ENCODE measurements around the gene OSBPL2.

The OSBPL2 gene

GRCh38 chr20:62269378-62269777, 31.1 kb downstream of the OSBPL2 start:
- Histone ChIP-seq H3K4me3 (ENCODE audit: low read depth in 1 of 2, low read length in 2 of 2) (no peak overlapping the region), H3K27me3 (ENCODE audit: control insufficient read depth in 1 of 2, insufficient read depth in 2 of 2, low read length in 2 of 2) (no peaks in the 10 kb centered on the region), H3K36me3 (ENCODE audit: control insufficient read depth in 1 of 2, insufficient read depth in 2 of 2, low read length in 2 of 2) (peaks cover 49 to 80% of the 10 kb centered on the region in 2 donors), H3K9me3 (ENCODE audit: control insufficient read depth in 1 of 2, low read length in 2 of 2) (peaks cover 0 to 2% of the 10 kb centered on the region in 2 donors), H3K4me1 (ENCODE audit: control insufficient read depth in 1 of 2, insufficient read depth in 2 of 2, low read length in 2 of 2) (no peaks in the 10 kb centered on the region), H3K27ac (ENCODE audit: low read depth, low read length) (no peak overlapping the region), H3K9ac (ENCODE audit: low read depth in 1 of 2, low read length in 2 of 2) (no peak overlapping the region)

GRCh38 chr20:62269871-62270270, 31.6 kb downstream of the OSBPL2 start:
- Histone ChIP-seq H3K4me1 (ENCODE audit: control insufficient read depth in 1 of 2, insufficient read depth in 2 of 2, low read length in 2 of 2) (no peaks in the 10 kb centered on the region), H3K36me3 (ENCODE audit: control insufficient read depth in 1 of 2, insufficient read depth in 2 of 2, low read length in 2 of 2) (peaks cover 50 to 80% of the 10 kb centered on the region in 2 donors), H3K4me3 (ENCODE audit: low read depth in 1 of 2, low read length in 2 of 2) (no peak overlapping the region), H3K27ac (ENCODE audit: low read depth, low read length) (no peak overlapping the region), H3K27me3 (ENCODE audit: control insufficient read depth in 1 of 2, insufficient read depth in 2 of 2, low read length in 2 of 2) (no peaks in the 10 kb centered on the region), H3K9me3 (ENCODE audit: control insufficient read depth in 1 of 2, low read length in 2 of 2) (no peaks in the 10 kb centered on the region), H3K9ac (ENCODE audit: low read depth in 1 of 2, low read length in 2 of 2) (no peak overlapping the region)

GRCh38 chr20:62272200-62272599, 33.9 kb downstream of the OSBPL2 start:
- Histone ChIP-seq H3K27ac (ENCODE audit: low read depth, low read length) (no peak overlapping the region), H3K9me3 (ENCODE audit: control insufficient read depth in 1 of 2, low read length in 2 of 2) (no peaks in the 10 kb centered on the region), H3K36me3 (ENCODE audit: control insufficient read depth in 1 of 2, insufficient read depth in 2 of 2, low read length in 2 of 2) (peaks cover 43 to 75% of the 10 kb centered on the region in 2 donors), H3K4me3 (ENCODE audit: low read depth in 1 of 2, low read length in 2 of 2) (no peak overlapping the region), H3K27me3 (ENCODE audit: control insufficient read depth in 1 of 2, insufficient read depth in 2 of 2, low read length in 2 of 2) (no peaks in the 10 kb centered on the region), H3K9ac (ENCODE audit: low read depth in 1 of 2, low read length in 2 of 2) (no peak overlapping the region), H3K4me1 (ENCODE audit: control insufficient read depth in 1 of 2, insufficient read depth in 2 of 2, low read length in 2 of 2) (no peaks in the 10 kb centered on the region)

DNA sequence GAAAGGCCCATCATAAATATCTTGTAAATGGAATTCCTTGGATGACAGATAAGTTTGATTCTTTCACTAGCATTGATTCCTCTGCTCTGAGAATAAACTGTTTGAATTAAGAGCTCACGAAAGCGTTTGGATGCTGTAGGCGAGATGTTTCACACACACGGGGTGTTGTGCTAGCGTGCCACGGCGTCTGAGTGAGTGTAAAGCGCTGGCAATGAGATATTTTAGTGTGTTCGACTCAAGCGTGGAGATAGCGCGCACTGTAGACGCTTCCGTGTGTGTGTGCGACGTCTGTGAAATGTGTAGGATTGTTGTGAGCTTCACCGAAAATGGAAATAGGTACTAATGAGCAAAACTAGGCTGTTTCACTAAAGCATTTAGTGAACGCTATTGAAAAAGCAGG, 35.1 kb downstream of the OSBPL2 start:
- no peak overlapping the region for H3K9ac ChIP-seq (ENCODE audit: low read depth in 1 of 2, low read length in 2 of 2)
- no peaks in the 10 kb centered on the region for H3K27me3 ChIP-seq (ENCODE audit: control insufficient read depth in 1 of 2, insufficient read depth in 2 of 2, low read length in 2 of 2)
- H3K36me3 ChIP-seq (ENCODE audit: control insufficient read depth in 1 of 2, insufficient read depth in 2 of 2, low read length in 2 of 2): peaks cover 45 to 81% of the 10 kb centered on the region in 2 donors
- H3K4me3 ChIP-seq (ENCODE audit: low read depth in 1 of 2, low read length in 2 of 2): no peak overlapping the region
- no peaks in the 10 kb centered on the region for H3K9me3 ChIP-seq (ENCODE audit: control insufficient read depth in 1 of 2, low read length in 2 of 2)
- no peak overlapping the region for H3K27ac ChIP-seq (ENCODE audit: low read depth, low read length)
- no peaks in the 10 kb centered on the region for H3K4me1 ChIP-seq (ENCODE audit: control insufficient read depth in 1 of 2, insufficient read depth in 2 of 2, low read length in 2 of 2)

GRCh38 chr20:62274332-62274950, 36.1 kb downstream of the OSBPL2 start:
- Histone ChIP-seq H3K9me3 (ENCODE audit: control insufficient read depth in 1 of 2, low read length in 2 of 2) (no peaks in the 10 kb centered on the region), H3K27me3 (ENCODE audit: control insufficient read depth in 1 of 2, insufficient read depth in 2 of 2, low read length in 2 of 2) (no peaks in the 10 kb centered on the region), H3K27ac (ENCODE audit: low read depth, low read length) (no peak overlapping the region), H3K4me1 (ENCODE audit: control insufficient read depth in 1 of 2, insufficient read depth in 2 of 2, low read length in 2 of 2) (no peaks in the 10 kb centered on the region), H3K9ac (ENCODE audit: low read depth in 1 of 2, low read length in 2 of 2) (no peak overlapping the region), H3K36me3 (ENCODE audit: control insufficient read depth in 1 of 2, insufficient read depth in 2 of 2, low read length in 2 of 2) (peaks cover 42 to 84% of the 10 kb centered on the region in 2 donors), H3K4me3 (ENCODE audit: low read depth in 1 of 2, low read length in 2 of 2) (no peak overlapping the region)

GRCh38 chr20:62275219-62275618, 36.9 kb downstream of the OSBPL2 start:
- no peaks in the 10 kb centered on the region for H3K27me3 ChIP-seq (ENCODE audit: control insufficient read depth in 1 of 2, insufficient read depth in 2 of 2, low read length in 2 of 2)
- peaks cover 41 to 87% of the 10 kb centered on the region in 2 donors for H3K36me3 ChIP-seq (ENCODE audit: control insufficient read depth in 1 of 2, insufficient read depth in 2 of 2, low read length in 2 of 2)
- H3K27ac ChIP-seq (ENCODE audit: low read depth, low read length): no peak overlapping the region
- no peak overlapping the region for H3K4me3 ChIP-seq (ENCODE audit: low read depth in 1 of 2, low read length in 2 of 2)
- H3K9me3 ChIP-seq (ENCODE audit: control insufficient read depth in 1 of 2, low read length in 2 of 2): no peaks in the 10 kb centered on the region
- H3K4me1 ChIP-seq (ENCODE audit: control insufficient read depth in 1 of 2, insufficient read depth in 2 of 2, low read length in 2 of 2): no peaks in the 10 kb centered on the region
- no peak overlapping the region for H3K9ac ChIP-seq (ENCODE audit: low read depth in 1 of 2, low read length in 2 of 2)

- Histone ChIP-seq H3K27ac (ENCODE audit: low read depth, low read length) (no peak overlapping the region), H3K9me3 (ENCODE audit: control insufficient read depth in 1 of 2, low read length in 2 of 2) (no peaks in the 10 kb centered on the region), H3K27me3 (ENCODE audit: control insufficient read depth in 1 of 2, insufficient read depth in 2 of 2, low read length in 2 of 2) (no peaks in the 10 kb centered on the region), H3K4me1 (ENCODE audit: control insufficient read depth in 1 of 2, insufficient read depth in 2 of 2, low read length in 2 of 2) (no peaks in the 10 kb centered on the region), H3K4me3 (ENCODE audit: low read depth in 1 of 2, low read length in 2 of 2) (no peak overlapping the region), H3K9ac (ENCODE audit: low read depth in 1 of 2, low read length in 2 of 2) (no peak overlapping the region), H3K36me3 (ENCODE audit: control insufficient read depth in 1 of 2, insufficient read depth in 2 of 2, low read length in 2 of 2) (peaks cover 48 to 93% of the 10 kb centered on the region in 2 donors)
Measured at GRCh38 chr20:62276439-62276838, 38.1 kb downstream of the OSBPL2 start.

DNA sequence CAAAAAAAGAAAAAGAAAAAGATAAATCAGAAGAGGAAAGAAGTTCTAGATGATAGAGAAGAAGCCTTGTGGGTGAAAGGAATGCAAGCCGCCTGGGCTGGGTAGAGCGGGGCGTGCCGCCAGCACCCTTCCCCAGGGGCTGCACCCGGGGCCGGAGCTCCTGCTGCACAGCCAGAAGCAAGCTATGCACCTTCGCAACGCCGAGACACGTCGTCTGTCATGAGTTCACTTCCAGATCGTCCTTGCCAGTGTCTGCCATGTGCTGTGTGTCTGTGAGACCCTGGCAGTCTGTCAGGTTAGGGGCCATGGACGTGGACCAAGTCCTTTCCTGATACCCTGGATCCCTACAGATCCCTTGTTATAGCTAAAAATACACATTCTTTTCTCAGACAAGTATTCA, 38.9 kb downstream of the OSBPL2 start:
- peaks cover 53 to 93% of the 10 kb centered on the region in 2 donors for H3K36me3 ChIP-seq (ENCODE audit: control insufficient read depth in 1 of 2, insufficient read depth in 2 of 2, low read length in 2 of 2)
- H3K27ac ChIP-seq (ENCODE audit: low read depth, low read length): no peak overlapping the region
- H3K9me3 ChIP-seq (ENCODE audit: control insufficient read depth in 1 of 2, low read length in 2 of 2): no peaks in the 10 kb centered on the region
- no peak overlapping the region for H3K9ac ChIP-seq (ENCODE audit: low read depth in 1 of 2, low read length in 2 of 2)
- H3K4me3 ChIP-seq (ENCODE audit: low read depth in 1 of 2, low read length in 2 of 2): no peak overlapping the region
- no peaks in the 10 kb centered on the region for H3K4me1 ChIP-seq (ENCODE audit: control insufficient read depth in 1 of 2, insufficient read depth in 2 of 2, low read length in 2 of 2)
- no peaks in the 10 kb centered on the region for H3K27me3 ChIP-seq (ENCODE audit: control insufficient read depth in 1 of 2, insufficient read depth in 2 of 2, low read length in 2 of 2)

GRCh38 chr20:62280303-62280702, 42.0 kb downstream of the OSBPL2 start:
- no peaks in the 10 kb centered on the region for H3K9me3 ChIP-seq (ENCODE audit: control insufficient read depth in 1 of 2, low read length in 2 of 2)
- H3K27ac ChIP-seq (ENCODE audit: low read depth, low read length): no peak overlapping the region
- H3K27me3 ChIP-seq (ENCODE audit: control insufficient read depth in 1 of 2, insufficient read depth in 2 of 2, low read length in 2 of 2): no peaks in the 10 kb centered on the region
- no peaks in the 10 kb centered on the region for H3K4me1 ChIP-seq (ENCODE audit: control insufficient read depth in 1 of 2, insufficient read depth in 2 of 2, low read length in 2 of 2)
- H3K9ac ChIP-seq (ENCODE audit: low read depth in 1 of 2, low read length in 2 of 2): no peak overlapping the region
- no peak overlapping the region for H3K4me3 ChIP-seq (ENCODE audit: low read depth in 1 of 2, low read length in 2 of 2)
- H3K36me3 ChIP-seq (ENCODE audit: control insufficient read depth in 1 of 2, insufficient read depth in 2 of 2, low read length in 2 of 2): peaks cover 42 to 93% of the 10 kb centered on the region in 2 donors

DNA sequence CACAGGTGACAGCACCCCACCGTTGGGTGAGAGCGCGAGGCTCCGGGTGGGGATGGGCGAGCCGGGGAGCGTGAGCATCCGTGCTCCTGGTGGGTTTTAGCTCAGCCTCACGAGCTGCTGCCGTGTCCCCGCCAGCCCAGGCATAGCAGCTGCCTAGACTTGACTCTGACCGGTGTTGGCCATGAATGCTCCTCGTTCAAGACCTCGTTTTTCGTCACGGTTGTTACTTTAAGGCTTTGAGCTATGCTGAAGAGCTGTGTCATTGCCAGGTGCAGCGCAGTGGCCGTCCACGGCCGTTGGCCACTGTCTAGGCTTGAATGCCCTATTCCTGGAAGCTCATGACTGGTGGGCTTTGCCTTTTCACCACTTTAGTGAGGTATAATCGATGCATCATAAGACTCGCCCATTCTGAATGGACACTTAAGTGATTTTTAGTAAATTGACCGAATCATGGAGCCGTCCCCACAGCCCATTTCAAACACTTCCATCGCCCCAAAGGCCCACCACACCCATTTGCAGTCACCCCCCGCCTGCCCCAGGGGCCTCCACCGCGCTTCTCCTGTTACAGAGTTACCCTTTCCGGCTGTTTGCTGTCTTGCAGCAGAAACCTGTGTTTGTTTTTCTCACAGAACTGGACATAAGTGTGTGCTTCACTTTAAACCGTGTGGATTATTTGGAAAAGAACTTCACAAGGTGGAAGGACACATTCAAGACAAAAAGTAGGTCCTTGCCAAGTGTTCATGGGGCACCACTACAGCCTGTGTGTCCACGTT, 43.0 kb downstream of the OSBPL2 start:
- H3K27ac ChIP-seq (ENCODE audit: low read depth, low read length): no peak overlapping the region
- H3K4me3 ChIP-seq (ENCODE audit: low read depth in 1 of 2, low read length in 2 of 2): no peak overlapping the region
- no peaks in the 10 kb centered on the region for H3K4me1 ChIP-seq (ENCODE audit: control insufficient read depth in 1 of 2, insufficient read depth in 2 of 2, low read length in 2 of 2)
- H3K9ac ChIP-seq (ENCODE audit: low read depth in 1 of 2, low read length in 2 of 2): no peak overlapping the region
- no peaks in the 10 kb centered on the region for H3K9me3 ChIP-seq (ENCODE audit: control insufficient read depth in 1 of 2, low read length in 2 of 2)
- H3K27me3 ChIP-seq (ENCODE audit: control insufficient read depth in 1 of 2, insufficient read depth in 2 of 2, low read length in 2 of 2): no peaks in the 10 kb centered on the region
- peaks cover 43 to 94% of the 10 kb centered on the region in 2 donors for H3K36me3 ChIP-seq (ENCODE audit: control insufficient read depth in 1 of 2, insufficient read depth in 2 of 2, low read length in 2 of 2)

Data from duodenal mucosa (tissue), 2 donors.